OCI-LY1 (cell line): ENCODE data around the gene ZCCHC14.

Experiments
- H2AFZ ChIP-seq: fragments of 200-600 bp; sonication (generic), shearing (Covaris generic); 2 replicates; pipeline ENCODE4 v1.6.0; 2014; ENCODE audit warnings: antibody characterized with exemption, mild to moderate bottlenecking, low read length
- H3F3A ChIP-seq: fragments of 200-600 bp; sonication (generic), shearing (Covaris generic); 2 replicates; pipeline ENCODE4 v1.6.0; 2014; ENCODE audit warnings: mild to moderate bottlenecking, antibody characterized with exemption, low read length, moderate library complexity; ENCODE audit not compliant: insufficient read depth
- H3K27ac ChIP-seq: fragments of 200-600 bp; sonication (generic); 2 replicates; pipeline ENCODE4 v1.5.1; 2014; ENCODE audit warnings: low read length, mixed run types, mild to moderate bottlenecking, low read depth; ENCODE audit not compliant: poor library complexity, severe bottlenecking
- H3K27me3 ChIP-seq: fragments of 200-600 bp; sonication (generic); 2 replicates; pipeline ENCODE4 v1.6.0; 2014; ENCODE audit warnings: antibody characterized with exemption, mild to moderate bottlenecking, low read length, moderate library complexity; ENCODE audit not compliant: insufficient read depth
- H3K36me3 ChIP-seq: fragments of 200-600 bp; sonication (generic); 2 replicates; pipeline ENCODE4 v1.6.1; 2014; ENCODE audit warnings: mild to moderate bottlenecking, antibody characterized with exemption, low read length, moderate library complexity, mixed read lengths; ENCODE audit not compliant: insufficient read depth
- H3K4me1 ChIP-seq: fragments of 200-600 bp; sonication (generic); 2 replicates; pipeline ENCODE4 v1.5.1; 2014; ENCODE audit warnings: mild to moderate bottlenecking, low read length, moderate library complexity; ENCODE audit not compliant: insufficient read depth, severe bottlenecking
- H3K4me2 ChIP-seq: fragments of 200-600 bp; sonication (generic), shearing (Covaris generic); 2 replicates; pipeline ENCODE4 v1.6.1; 2014; ENCODE audit warnings: low read length
- H3K4me3 ChIP-seq: fragments of 200-600 bp; sonication (generic); 2 replicates; pipeline ENCODE4 v1.5.1; 2014; ENCODE audit warnings: low read length, low read depth, mild to moderate bottlenecking, mixed read lengths; ENCODE audit not compliant: poor library complexity, severe bottlenecking
- H3K79me2 ChIP-seq: fragments of 200-600 bp; shearing (Covaris generic); 2 replicates; pipeline ENCODE4 v1.6.1; 2016; ENCODE audit warnings: mixed run types, low read length, mixed read lengths; ENCODE audit not compliant: insufficient read depth
- H3K9ac ChIP-seq: fragments of 200-600 bp; sonication (generic), shearing (Covaris generic); 2 replicates; pipeline ENCODE4 v1.6.1; 2014; ENCODE audit warnings: mild to moderate bottlenecking, low read length, mixed read lengths
- H3K9me2 ChIP-seq: fragments of 200-600 bp; sonication (generic), shearing (Covaris generic); 2 replicates; pipeline ENCODE4 v1.6.1; 2014; ENCODE audit warnings: low read depth, mild to moderate bottlenecking, low read length, mixed read lengths
- H3K9me3 ChIP-seq: fragments of 200-600 bp; shearing (Covaris generic); 2 replicates; pipeline ENCODE4 v1.6.1; 2014; ENCODE audit warnings: low read length, mixed read lengths
- H4K20me1 ChIP-seq: fragments of 200-600 bp; sonication (generic), shearing (Covaris generic); 2 replicates; pipeline ENCODE4 v1.6.0; 2016; ENCODE audit warnings: mild to moderate bottlenecking, low read length; ENCODE audit not compliant: insufficient read depth
- CTCF ChIP-seq: fragments of 200-600 bp; sonication (generic), shearing (Covaris generic); IDR thresholded peaks from 2 replicates; pipeline ENCODE4 v1.5.1; 2017; ENCODE audit warnings: mild to moderate bottlenecking, antibody characterized with exemption, low read length, moderate library complexity, mixed read lengths
- EZH2 ChIP-seq: fragments of 200-600 bp; sonication (generic), shearing (Covaris generic); IDR thresholded peaks from 2 replicates; pipeline ENCODE4 v1.8.0; 2017; ENCODE audit warnings: borderline replicate concordance, mixed run types, mild to moderate bottlenecking, antibody characterized with exemption, low read length, moderate library complexity, mixed read lengths

Gene ZCCHC14

DNA sequence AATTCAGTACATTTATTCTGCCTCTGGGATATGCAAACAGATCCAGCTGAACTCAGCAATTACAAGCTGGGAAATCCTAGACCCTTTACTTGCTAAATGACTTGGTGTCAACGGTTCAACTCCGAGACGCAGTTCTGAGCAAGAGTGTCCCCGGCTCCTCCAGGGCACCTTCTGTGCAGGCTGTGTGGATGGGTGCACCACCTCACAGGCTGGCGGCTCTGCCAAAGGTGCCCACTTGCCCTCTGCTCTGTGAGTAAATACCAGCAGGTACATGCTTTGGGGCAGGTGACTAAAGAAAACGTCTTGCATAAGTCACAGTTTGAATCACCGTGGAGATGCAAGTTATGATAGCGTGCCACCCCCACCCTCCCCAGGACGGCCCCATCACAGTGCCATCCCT, 77.4 kb downstream of the ZCCHC14 start:
- H3K36me3 ChIP-seq, result peaks cover 59% of the 10 kb centered on the region
- H3K79me2 ChIP-seq, result no peaks in the 10 kb centered on the region
- no peak overlapping the region for H3K27ac ChIP-seq
- no peaks in the 10 kb centered on the region for H3K9me3 ChIP-seq
- TF ChIP-seq EZH2 (no peak), CTCF (no peak)
- H2AFZ ChIP-seq, result no peak overlapping the region
- no peak overlapping the region for H3K9ac ChIP-seq
- no peaks in the 10 kb centered on the region for H3K27me3 ChIP-seq
- H3K4me2 ChIP-seq, result no peak overlapping the region
- H3K9me2 ChIP-seq, result no peaks in the 10 kb centered on the region
- H4K20me1 ChIP-seq, result no peaks in the 10 kb centered on the region
- no peak overlapping the region for H3K4me3 ChIP-seq
- no peaks in the 10 kb centered on the region for H3K4me1 ChIP-seq
- no peaks in the 10 kb centered on the region for H3F3A ChIP-seq

- no peak overlapping the region for H3K9ac ChIP-seq
- H3K9me2 ChIP-seq, result no peaks in the 10 kb centered on the region
- no peaks in the 10 kb centered on the region for H3K4me1 ChIP-seq
- no peak overlapping the region for H2AFZ ChIP-seq
- H3K4me2 ChIP-seq, result no peak overlapping the region
- H3K4me3 ChIP-seq, result no peak overlapping the region
- no peaks in the 10 kb centered on the region for H3K9me3 ChIP-seq
- H3K79me2 ChIP-seq, result no peaks in the 10 kb centered on the region
- no peaks in the 10 kb centered on the region for H4K20me1 ChIP-seq
- no peaks in the 10 kb centered on the region for H3F3A ChIP-seq
- no peak overlapping the region for H3K27ac ChIP-seq
- TF ChIP-seq EZH2, result no peak
- peaks cover 62% of the 10 kb centered on the region for H3K36me3 ChIP-seq
- no peaks in the 10 kb centered on the region for H3K27me3 ChIP-seq
Observed at GRCh38 chr16:87414251-87414680, 78.6 kb downstream of the ZCCHC14 start.

- Histone ChIP-seq H3K4me1 (peaks cover 7% of the 10 kb centered on the region), H2AFZ (no peak overlapping the region), H3K9me3 (no peaks in the 10 kb centered on the region), H3K4me2 (no peak overlapping the region), H3K79me2 (no peaks in the 10 kb centered on the region), H3K9ac (no peak overlapping the region), H3K9me2 (no peaks in the 10 kb centered on the region), H3K27me3 (no peaks in the 10 kb centered on the region), H4K20me1 (no peaks in the 10 kb centered on the region), H3F3A (no peaks in the 10 kb centered on the region), H3K27ac (no peak overlapping the region), H3K36me3 (peaks cover 62% of the 10 kb centered on the region), H3K4me3 (no peak overlapping the region)
- no peak for TF ChIP-seq CTCF
- TF ChIP-seq EZH2, result no peak
Observed at GRCh38 chr16:87412996-87413421, 79.8 kb downstream of the ZCCHC14 start.

GRCh38 chr16:87412371-87412995, 80.3 kb downstream of the ZCCHC14 start:
- Histone ChIP-seq H3K4me3 (no peak overlapping the region), H3K9me2 (no peaks in the 10 kb centered on the region), H3K36me3 (peaks cover 62% of the 10 kb centered on the region), H3K27ac (no peak overlapping the region), H3K9me3 (no peaks in the 10 kb centered on the region), H2AFZ (no peak overlapping the region), H3K9ac (no peak overlapping the region), H4K20me1 (no peaks in the 10 kb centered on the region), H3K4me1 (peaks cover 12% of the 10 kb centered on the region), H3K79me2 (no peaks in the 10 kb centered on the region), H3K27me3 (no peaks in the 10 kb centered on the region), H3F3A (peaks cover under 1% of the 10 kb centered on the region; the same call in 1 of the 2 replicates), H3K4me2 (no peak overlapping the region)
- TF ChIP-seq CTCF, result no peak
- TF ChIP-seq EZH2, result no peak
